ENCODE results near the gene OXCT1. TPM values are rescaled to one million over a fixed set of nuclear protein-coding genes. Genes with fewer than 3 reads are reported as not detected.

Gene OXCT1
- total RNA-seq, 6 experiments from 2014 or later, result 40.4 to 44.0 (median 40.8) TPM

DNA sequence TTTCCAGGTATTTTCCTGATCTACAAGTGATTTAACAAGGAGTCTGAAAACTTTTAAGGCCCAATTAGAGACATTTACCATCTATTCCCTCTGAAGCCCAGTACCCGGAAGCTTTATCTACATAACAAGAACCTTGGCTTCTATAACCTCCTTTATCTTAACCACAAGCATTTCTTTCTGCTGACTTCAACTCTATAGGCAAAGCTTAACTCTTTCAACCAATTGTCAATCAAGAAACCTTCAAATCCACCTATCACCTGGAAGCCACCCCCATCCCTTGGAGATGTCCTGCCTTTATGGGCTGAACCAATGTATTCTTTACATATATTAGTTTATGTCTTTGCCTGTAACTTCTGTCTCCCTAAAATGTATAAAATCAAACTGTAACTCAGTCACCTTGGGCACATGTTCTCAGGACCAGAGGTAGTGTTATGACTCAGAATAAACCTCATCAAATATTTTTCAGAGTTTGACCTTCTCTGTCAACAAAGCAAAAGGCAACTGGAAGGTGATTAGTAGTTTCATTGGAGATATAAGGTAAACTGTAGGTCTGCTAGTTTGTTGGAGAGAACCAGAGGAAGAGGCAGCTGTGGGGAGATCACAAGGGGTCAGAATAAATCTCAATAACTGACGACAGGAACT, 21.0 kb upstream of the OXCT1 start:
- Mint-ChIP-seq H3K36me3 (ENCODE audit: low read depth) (no peaks in the 10 kb centered on the region), H3K4me3 (no peak overlapping the region), H3K27me3 (ENCODE audit: insufficient read depth) (peaks cover 14% of the 10 kb centered on the region), H3K27ac (no peak overlapping the region), H3K9me3 (no peaks in the 10 kb centered on the region), H3K4me1 (ENCODE audit: low read depth) (no peaks in the 10 kb centered on the region)
- TF ChIP-seq, protein P1, sequence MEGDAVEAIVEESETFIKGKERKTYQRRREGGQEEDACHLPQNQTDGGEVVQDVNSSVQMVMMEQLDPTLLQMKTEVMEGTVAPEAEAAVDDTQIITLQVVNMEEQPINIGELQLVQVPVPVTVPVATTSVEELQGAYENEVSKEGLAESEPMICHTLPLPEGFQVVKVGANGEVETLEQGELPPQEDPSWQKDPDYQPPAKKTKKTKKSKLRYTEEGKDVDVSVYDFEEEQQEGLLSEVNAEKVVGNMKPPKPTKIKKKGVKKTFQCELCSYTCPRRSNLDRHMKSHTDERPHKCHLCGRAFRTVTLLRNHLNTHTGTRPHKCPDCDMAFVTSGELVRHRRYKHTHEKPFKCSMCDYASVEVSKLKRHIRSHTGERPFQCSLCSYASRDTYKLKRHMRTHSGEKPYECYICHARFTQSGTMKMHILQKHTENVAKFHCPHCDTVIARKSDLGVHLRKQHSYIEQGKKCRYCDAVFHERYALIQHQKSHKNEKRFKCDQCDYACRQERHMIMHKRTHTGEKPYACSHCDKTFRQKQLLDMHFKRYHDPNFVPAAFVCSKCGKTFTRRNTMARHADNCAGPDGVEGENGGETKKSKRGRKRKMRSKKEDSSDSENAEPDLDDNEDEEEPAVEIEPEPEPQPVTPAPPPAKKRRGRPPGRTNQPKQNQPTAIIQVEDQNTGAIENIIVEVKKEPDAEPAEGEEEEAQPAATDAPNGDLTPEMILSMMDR (IDR thresholded peaks at IDR 0.05), result no peak
- DNase-seq, result no peak

DNA sequence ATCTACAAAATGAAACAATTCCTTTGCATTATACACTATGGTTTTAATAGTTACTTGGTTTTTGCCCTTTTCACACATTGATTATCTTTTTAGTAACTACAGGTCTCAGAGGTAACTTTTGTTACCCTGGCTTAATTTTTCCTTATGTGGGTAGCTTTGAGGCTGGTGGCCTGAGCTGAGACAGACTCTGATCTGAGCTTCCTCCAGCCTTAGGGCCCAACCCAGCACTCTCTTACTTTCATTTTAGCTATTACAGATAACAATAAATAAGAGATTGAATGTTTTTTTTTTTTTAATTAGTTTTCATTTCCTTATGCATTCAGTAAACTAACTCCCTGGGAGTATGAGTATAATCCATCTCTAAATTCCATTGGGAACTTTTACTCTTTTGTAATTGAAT, 15.1 kb upstream of the OXCT1 start:
- TF ChIP-seq, protein P1 (IDR thresholded peaks at IDR 0.05), result no peak
- H3K36me3 Mint-ChIP-seq (ENCODE audit: low read depth), result no peaks in the 10 kb centered on the region

DNA sequence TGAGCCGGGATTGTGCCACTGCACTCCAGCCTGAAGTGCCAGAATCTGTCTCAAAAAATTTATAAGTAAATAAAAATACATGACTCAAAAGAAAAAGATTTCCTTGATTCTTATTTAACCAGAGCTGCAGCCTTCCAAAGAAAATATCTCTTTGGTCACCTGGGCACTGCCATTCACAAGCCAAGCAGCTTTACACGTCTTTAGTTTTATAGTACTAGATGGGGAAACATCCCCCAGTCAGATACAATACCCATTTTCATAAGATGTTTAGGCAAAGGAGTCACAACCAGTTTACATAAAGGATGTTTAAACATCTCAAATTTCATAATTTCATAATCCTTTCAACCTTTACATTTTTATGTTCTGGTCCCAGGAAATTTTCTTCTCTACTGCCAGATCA, 13.7 kb upstream of the OXCT1 start:
- Mint-ChIP-seq H3K27ac (no peak overlapping the region), H3K4me1 (ENCODE audit: low read depth) (no peaks in the 10 kb centered on the region), H3K27me3 (ENCODE audit: insufficient read depth) (peaks cover 5% of the 10 kb centered on the region), H3K4me3 (no peak overlapping the region), H3K9me3 (no peaks in the 10 kb centered on the region), H3K36me3 (ENCODE audit: low read depth) (no peaks in the 10 kb centered on the region)
- TF ChIP-seq, protein P1 (IDR thresholded peaks at IDR 0.05), result no peak
- no peak for DNase-seq

More for the DNA sequence above, 15.1 kb upstream of the OXCT1 start:
- no peak for DNase-seq
- Mint-ChIP-seq H3K27ac (no peak overlapping the region), H3K4me1 (ENCODE audit: low read depth) (no peaks in the 10 kb centered on the region), H3K9me3 (no peaks in the 10 kb centered on the region), H3K27me3 (ENCODE audit: insufficient read depth) (peaks cover 5% of the 10 kb centered on the region), H3K4me3 (no peak overlapping the region)

DNA sequence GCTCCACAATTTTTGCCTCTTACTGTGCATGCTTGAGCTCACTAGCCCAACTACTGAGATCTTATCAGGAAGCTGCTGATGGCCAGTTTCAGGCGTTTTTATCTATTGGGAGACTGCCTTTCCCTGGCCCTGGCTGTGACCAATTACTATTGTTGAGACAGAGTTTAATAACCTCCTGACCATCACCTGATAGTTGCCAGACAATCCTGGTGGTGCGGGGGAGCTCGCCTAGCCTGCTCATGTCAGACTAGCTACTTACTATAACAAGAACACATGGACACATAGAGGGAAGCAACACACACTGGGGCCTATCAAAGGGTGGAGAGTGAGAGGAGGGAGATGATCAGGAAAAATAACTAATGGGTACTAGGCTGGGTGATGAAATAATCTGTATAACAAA, 13.0 kb upstream of the OXCT1 start:
- peaks cover 3% of the 10 kb centered on the region; the same call in 1 of the 2 replicates for H3K27me3 Mint-ChIP-seq (ENCODE audit: insufficient read depth)
- no peak for DNase-seq
- H3K9me3 Mint-ChIP-seq, result no peaks in the 10 kb centered on the region
- TF ChIP-seq, protein P1 (IDR thresholded peaks at IDR 0.05), result no peak
- H3K36me3 Mint-ChIP-seq (ENCODE audit: low read depth), result no peaks in the 10 kb centered on the region
- no peak overlapping the region for H3K4me3 Mint-ChIP-seq
- H3K27ac Mint-ChIP-seq, result no peak overlapping the region
- H3K4me1 Mint-ChIP-seq (ENCODE audit: low read depth), result no peaks in the 10 kb centered on the region

DNA sequence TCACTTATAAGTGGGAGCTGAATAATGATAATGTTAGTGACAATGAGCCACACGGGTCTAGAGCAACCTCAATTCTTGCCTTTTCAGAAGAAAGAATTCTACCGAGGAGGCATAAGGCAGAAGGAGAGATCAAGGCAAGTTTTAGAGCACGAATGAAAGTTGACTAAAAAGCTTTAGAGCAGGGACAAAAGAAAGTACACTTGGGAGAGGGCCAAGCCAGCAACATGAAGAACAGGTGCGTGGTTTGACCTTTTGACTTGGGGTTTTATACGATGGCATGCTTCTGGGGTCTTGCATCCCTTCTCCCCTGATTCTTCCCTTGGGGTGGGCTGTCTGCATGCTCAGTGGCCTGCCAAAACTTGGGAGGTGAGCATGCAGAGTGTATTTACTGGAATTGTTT, 12.5 kb upstream of the OXCT1 start:
- H3K36me3 Mint-ChIP-seq (ENCODE audit: low read depth), result no peaks in the 10 kb centered on the region
- no peak overlapping the region for H3K4me3 Mint-ChIP-seq
- H3K4me1 Mint-ChIP-seq (ENCODE audit: low read depth), result no peaks in the 10 kb centered on the region
- no peaks in the 10 kb centered on the region; the same call in 1 of the 2 replicates for H3K27me3 Mint-ChIP-seq (ENCODE audit: insufficient read depth)
- H3K9me3 Mint-ChIP-seq, result no peaks in the 10 kb centered on the region
- no peak for DNase-seq
- H3K27ac Mint-ChIP-seq, result no peak overlapping the region
- TF ChIP-seq, protein P1 (IDR thresholded peaks at IDR 0.05), result no peak

All from HFFc6 (cell line).